Suprapubic skin (tissue), 4 donors: ENCODE data around the gene LRRC7. TPM values are rescaled to one million over a fixed set of nuclear protein-coding genes. Genes with fewer than 3 reads are reported as not detected.
"Not testable (repeated sequence)": the region's sequence is repeated elsewhere in the genome, so short reads cannot be mapped to it uniquely, and the experiment has no call there.

ENCODE experiments used
- DNase-seq, 2 donors: peaks; one replicate each; pipeline ENCODE4 v3.0.0-alpha.2; 2019; ENCODE audit warnings: low spot score in 2 of 2
- H3K27ac ChIP-seq: fragments of 200-600 bp; sonication (generic); one replicate; pipeline ENCODE4 v1.5.1; 2019
- H3K27me3 ChIP-seq: fragments of 200-600 bp; sonication (generic); one replicate; pipeline ENCODE4 v1.5.1; 2019
- H3K36me3 ChIP-seq: fragments of 200-600 bp; sonication (generic); one replicate; pipeline ENCODE4 v1.5.1; 2019
- H3K4me1 ChIP-seq: fragments of 200-600 bp; sonication (generic); one replicate; pipeline ENCODE4 v1.5.1; 2019
- H3K4me3 ChIP-seq: fragments of 200-600 bp; sonication (generic); one replicate; pipeline ENCODE4 v1.5.1; 2019; ENCODE audit warnings: mild to moderate bottlenecking
- H3K9me3 ChIP-seq: fragments of 200-600 bp; sonication (generic); one replicate; pipeline ENCODE4 v1.5.1; 2019
- CTCF ChIP-seq, 2 donors: fragments of 200-600 bp in 1 of 2; fragments of 450-650 bp in 1 of 2; sonication (generic) in 1 of 2; IDR thresholded peaks; one replicate each; pipeline ENCODE4 v1.5.1; 2016 to 2019; ENCODE audit warnings: antibody characterized with exemption in 2 of 2, mild to moderate bottlenecking in 1 of 2, moderate library complexity in 1 of 2
- EP300 ChIP-seq: sonication (generic); formaldehyde crosslinking; IDR thresholded peaks from one replicate; pipeline ENCODE4 v1.6.1; 2017; ENCODE audit warnings: antibody characterized with exemption
- POLR2A ChIP-seq, 2 donors: fragments of 450-650 bp; IDR thresholded peaks; one replicate each; pipeline ENCODE4 v1.6.1; 2017; ENCODE audit warnings: antibody characterized with exemption in 2 of 2, mild to moderate bottlenecking in 2 of 2, moderate library complexity in 2 of 2
- POLR2AphosphoS5 ChIP-seq, 3 donors: sonication (generic); formaldehyde crosslinking; IDR thresholded peaks; one replicate each; pipeline ENCODE4 v1.6.1; 2017; ENCODE audit warnings: antibody characterized with exemption in 3 of 3
- WGBS: methylation state at CpG from one replicate; pipeline ENCODE4 v1.1.5; 2018; 5-methylcytosine and 5-hydroxymethylcytosine counted together
- total RNA-seq, 4 donors: library from RNA; depleted of rRNA; stranded (reverse); fragments of >200 nt; gene quantifications; one replicate each; pipeline ENCODE4 v1.1.0, GENCODE V29; 2016

Gene LRRC7
- total RNA-seq, 4 donors from 2014 or later, result 0.24 to 0.98 (median 0.47) TPM

GRCh38 chr1:69947837-69948236 is 380.1 kb downstream of the LRRC7 start:
- H3K27ac ChIP-seq, result no peak overlapping the region
- H3K9me3 ChIP-seq, result peaks cover 9% of the 10 kb centered on the region
- no peak for DNase-seq
- 90% methylated on average over 3 of the region's 3 CpGs for WGBS
- no peak for TF ChIP-seq CTCF (IDR thresholded peaks at IDR 0.05)
- no peak for TF ChIP-seq POLR2AphosphoS5 (IDR thresholded peaks at IDR 0.05)
- TF ChIP-seq EP300, result no peak
- TF ChIP-seq POLR2A (IDR thresholded peaks at IDR 0.05), result no peak
- H3K4me3 ChIP-seq, result no peak overlapping the region
- H3K36me3 ChIP-seq, result no peaks in the 10 kb centered on the region
- H3K4me1 ChIP-seq, result no peaks in the 10 kb centered on the region
- no peaks in the 10 kb centered on the region for H3K27me3 ChIP-seq

DNA sequence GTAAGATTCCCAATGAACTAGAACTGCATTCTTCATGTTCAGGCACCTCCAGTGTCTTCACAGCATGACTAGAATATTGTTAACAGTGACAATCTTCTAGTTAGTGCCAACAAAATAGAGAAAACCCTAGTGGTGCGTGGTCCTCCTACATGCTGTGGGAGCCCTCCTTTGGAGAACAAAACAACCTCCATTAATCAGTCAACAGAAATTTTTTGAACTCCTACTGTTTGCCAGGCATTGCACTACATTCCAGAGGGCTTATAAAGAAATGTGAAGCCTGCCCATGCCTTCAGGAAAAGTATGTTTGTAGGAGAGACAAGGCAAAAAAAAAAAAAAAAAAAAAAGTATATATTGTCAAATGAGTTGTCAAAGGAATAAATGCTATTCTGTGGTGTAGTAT is 385.0 kb downstream of the LRRC7 start:
- no peak overlapping the region for H3K4me3 ChIP-seq
- TF ChIP-seq CTCF (IDR thresholded peaks at IDR 0.05), result no peak
- TF ChIP-seq POLR2AphosphoS5 (IDR thresholded peaks at IDR 0.05), result no peak
- TF ChIP-seq POLR2A (IDR thresholded peaks at IDR 0.05), result no peak
- no peak for TF ChIP-seq EP300
- DNase-seq, result no peak
- WGBS, result 65% methylated on average over 1 of the region's 1 CpG
- no peaks in the 10 kb centered on the region for H3K27me3 ChIP-seq
- H3K36me3 ChIP-seq, result no peaks in the 10 kb centered on the region
- no peaks in the 10 kb centered on the region for H3K4me1 ChIP-seq
- H3K27ac ChIP-seq, result no peak overlapping the region
- no peaks in the 10 kb centered on the region for H3K9me3 ChIP-seq

DNA sequence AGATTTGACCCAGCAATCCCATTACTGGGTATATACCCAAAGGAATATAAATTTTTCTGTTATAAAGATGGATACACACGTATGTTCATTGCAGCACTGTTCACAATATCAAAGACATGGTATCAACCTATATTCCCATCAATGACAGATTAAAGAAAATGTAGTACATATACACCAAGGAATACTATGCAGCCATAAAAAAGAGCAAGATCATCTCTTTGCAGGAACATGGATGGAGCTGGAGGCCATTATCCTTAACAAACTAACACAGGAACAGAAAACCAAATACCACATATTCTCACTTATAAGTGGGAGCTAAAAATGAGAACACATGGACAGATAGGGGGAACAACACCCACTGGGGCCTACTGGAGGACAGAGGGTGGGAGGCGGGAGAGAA is 394.7 kb downstream of the LRRC7 start:
- H3K27ac ChIP-seq, H3K27me3 ChIP-seq, H3K4me3 ChIP-seq, H3K36me3 ChIP-seq, DNase-seq, H3K9me3 ChIP-seq, H3K4me1 ChIP-seq: not testable (repeated sequence)
- WGBS, result 93% methylated on average over 2 of the region's 2 CpGs

GRCh38 chr1:69967245-69967766 is 399.6 kb downstream of the LRRC7 start:
- no peak overlapping the region for H3K27ac ChIP-seq
- H3K4me1 ChIP-seq, result no peaks in the 10 kb centered on the region
- 96% methylated on average over 3 of the region's 3 CpGs for WGBS
- no peaks in the 10 kb centered on the region for H3K27me3 ChIP-seq
- no peaks in the 10 kb centered on the region for H3K36me3 ChIP-seq
- H3K9me3 ChIP-seq, result no peaks in the 10 kb centered on the region
- H3K4me3 ChIP-seq, result no peak overlapping the region
- TF ChIP-seq EP300, result no peak
- no peak for TF ChIP-seq POLR2A (IDR thresholded peaks at IDR 0.05)
- no peak for TF ChIP-seq CTCF (IDR thresholded peaks at IDR 0.05)
- no peak for TF ChIP-seq POLR2AphosphoS5 (IDR thresholded peaks at IDR 0.05)
- DNase-seq, result no peak

GRCh38 chr1:69976896-69977295 is 409.2 kb downstream of the LRRC7 start:
- Histone ChIP-seq H3K4me1 (no peaks in the 10 kb centered on the region), H3K27me3 (no peaks in the 10 kb centered on the region), H3K9me3 (no peaks in the 10 kb centered on the region), H3K27ac (no peak overlapping the region), H3K36me3 (no peaks in the 10 kb centered on the region), H3K4me3 (no peak overlapping the region)
- DNase-seq, result no peak
- WGBS, result 62% methylated on average over 3 of the region's 3 CpGs
- TF ChIP-seq POLR2A (IDR thresholded peaks at IDR 0.05), result no peak
- no peak for TF ChIP-seq POLR2AphosphoS5 (IDR thresholded peaks at IDR 0.05)
- no peak for TF ChIP-seq CTCF (IDR thresholded peaks at IDR 0.05)
- no peak for TF ChIP-seq EP300

GRCh38 chr1:69982992-69983391 is 415.3 kb downstream of the LRRC7 start:
- TF ChIP-seq POLR2AphosphoS5 (IDR thresholded peaks at IDR 0.05) (no peak), CTCF (IDR thresholded peaks at IDR 0.05) (no peak), EP300 (no peak), POLR2A (IDR thresholded peaks at IDR 0.05) (no peak)
- 31% methylated on average over 1 of the region's 1 CpG for WGBS

More at GRCh38 chr1:69982992-69983391, 415.3 kb downstream of the LRRC7 start:
- H3K9me3 ChIP-seq, result no peaks in the 10 kb centered on the region
- no peaks in the 10 kb centered on the region for H3K36me3 ChIP-seq
- H3K4me3 ChIP-seq, result no peak overlapping the region
- no peaks in the 10 kb centered on the region for H3K27me3 ChIP-seq
- H3K4me1 ChIP-seq, result no peaks in the 10 kb centered on the region
- H3K27ac ChIP-seq, result no peak overlapping the region
- no peak for DNase-seq
